Ascending aorta (tissue), 2 donors: ENCODE data around the gene ELF1. TPM values are rescaled to one million over a fixed set of nuclear protein-coding genes. Genes with fewer than 3 reads are reported as not detected.

Experiments
- DNase-seq, 2 donors: peaks; one replicate each; pipeline ENCODE4 v3.0.0-alpha.2; 2019; ENCODE audit warnings: low spot score in 2 of 2
- H3K27ac ChIP-seq, 2 donors: fragments of 200-600 bp; sonication (generic); one replicate each; pipeline ENCODE4 v1.5.1; 2016 to 2017; ENCODE audit warnings: mild to moderate bottlenecking in 1 of 2
- H3K27me3 ChIP-seq: fragments of 200-600 bp; sonication (generic); one replicate; pipeline ENCODE4 v1.5.1; 2017
- H3K36me3 ChIP-seq, 2 donors: fragments of 200-600 bp; sonication (generic); one replicate each; pipeline ENCODE4 v1.5.1; 2016
- H3K4me1 ChIP-seq, 2 donors: fragments of 200-600 bp; sonication (generic); one replicate each; pipeline ENCODE4 v1.5.1; 2016 to 2017; ENCODE audit warnings: mild to moderate bottlenecking in 1 of 2
- H3K4me3 ChIP-seq, 2 donors: fragments of 200-600 bp; sonication (generic); one replicate each; pipeline ENCODE4 v1.5.1; 2016 to 2017; ENCODE audit warnings: mild to moderate bottlenecking in 1 of 2
- H3K9me3 ChIP-seq, 2 donors: fragments of 200-600 bp; sonication (generic); one replicate each; pipeline ENCODE4 v1.5.1; 2016
- intact Hi-C: fragments of 100-400 bp; cut with DNase I; formaldehyde crosslinking; loops from one replicate; pipeline ENCODE4 v1.15.1; 2023
- total RNA-seq: library from RNA; depleted of rRNA; stranded (reverse); fragments of >200 nt; gene quantifications from one replicate; pipeline ENCODE4 v1.1.0, GENCODE V29; 2016
- TF ChIP-seq, protein P1 (sequence below), 3 experiments: fragments of 200-600 bp in 2 of 3; fragments of 450-650 bp in 1 of 3; sonication (generic) in 2 of 3; IDR thresholded peaks; one replicate each; pipeline ENCODE4 v1.5.1; 2016 to 2019; ENCODE audit warnings: antibody characterized with exemption in 3 of 3, mild to moderate bottlenecking in 1 of 3, moderate library complexity in 1 of 3

ELF1 gene
- total RNA-seq, 1 donor from 2014 or later = 105 TPM

DNA sequence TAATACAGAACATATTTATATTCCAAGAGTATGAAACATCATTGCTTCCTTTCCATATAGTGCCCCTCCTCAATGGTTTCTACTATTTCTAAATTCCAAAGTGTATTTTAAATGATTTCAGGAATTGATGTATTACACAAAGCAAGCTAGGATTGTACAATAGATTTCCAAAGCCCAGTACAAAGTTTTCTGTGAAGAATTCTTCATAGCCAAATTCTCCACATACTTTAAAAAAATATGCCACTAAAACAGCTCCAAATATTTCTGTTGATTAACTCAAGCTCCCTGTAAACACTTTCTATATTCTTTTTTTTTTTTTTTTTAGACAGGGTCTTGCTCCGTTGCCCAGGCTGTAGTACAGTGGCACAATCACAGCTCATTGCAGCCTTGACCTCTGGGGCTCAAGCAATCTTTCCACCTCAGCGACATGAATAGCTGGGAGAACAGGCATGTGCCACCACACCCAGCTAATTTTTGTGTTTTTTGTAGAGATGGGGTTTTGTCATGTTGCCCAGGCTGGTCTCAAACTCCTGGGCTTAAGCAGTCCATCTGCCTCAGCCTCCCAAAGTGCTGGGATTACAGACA lies 50.6 kb downstream of the ELF1 start:
- Histone ChIP-seq H3K27me3 (no peaks in the 10 kb centered on the region), H3K4me1 (peaks cover 0 to 43% of the 10 kb centered on the region in 2 donors), H3K9me3 (no peaks in the 10 kb centered on the region), H3K27ac (no peak overlapping the region), H3K36me3 (no peaks in the 10 kb centered on the region), H3K4me3 (no peak overlapping the region)
- TF ChIP-seq, protein P1, sequence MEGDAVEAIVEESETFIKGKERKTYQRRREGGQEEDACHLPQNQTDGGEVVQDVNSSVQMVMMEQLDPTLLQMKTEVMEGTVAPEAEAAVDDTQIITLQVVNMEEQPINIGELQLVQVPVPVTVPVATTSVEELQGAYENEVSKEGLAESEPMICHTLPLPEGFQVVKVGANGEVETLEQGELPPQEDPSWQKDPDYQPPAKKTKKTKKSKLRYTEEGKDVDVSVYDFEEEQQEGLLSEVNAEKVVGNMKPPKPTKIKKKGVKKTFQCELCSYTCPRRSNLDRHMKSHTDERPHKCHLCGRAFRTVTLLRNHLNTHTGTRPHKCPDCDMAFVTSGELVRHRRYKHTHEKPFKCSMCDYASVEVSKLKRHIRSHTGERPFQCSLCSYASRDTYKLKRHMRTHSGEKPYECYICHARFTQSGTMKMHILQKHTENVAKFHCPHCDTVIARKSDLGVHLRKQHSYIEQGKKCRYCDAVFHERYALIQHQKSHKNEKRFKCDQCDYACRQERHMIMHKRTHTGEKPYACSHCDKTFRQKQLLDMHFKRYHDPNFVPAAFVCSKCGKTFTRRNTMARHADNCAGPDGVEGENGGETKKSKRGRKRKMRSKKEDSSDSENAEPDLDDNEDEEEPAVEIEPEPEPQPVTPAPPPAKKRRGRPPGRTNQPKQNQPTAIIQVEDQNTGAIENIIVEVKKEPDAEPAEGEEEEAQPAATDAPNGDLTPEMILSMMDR (IDR thresholded peaks at IDR 0.05) = no peak
- intact Hi-C loops = no loop called here
- no peak for DNase-seq

DNA sequence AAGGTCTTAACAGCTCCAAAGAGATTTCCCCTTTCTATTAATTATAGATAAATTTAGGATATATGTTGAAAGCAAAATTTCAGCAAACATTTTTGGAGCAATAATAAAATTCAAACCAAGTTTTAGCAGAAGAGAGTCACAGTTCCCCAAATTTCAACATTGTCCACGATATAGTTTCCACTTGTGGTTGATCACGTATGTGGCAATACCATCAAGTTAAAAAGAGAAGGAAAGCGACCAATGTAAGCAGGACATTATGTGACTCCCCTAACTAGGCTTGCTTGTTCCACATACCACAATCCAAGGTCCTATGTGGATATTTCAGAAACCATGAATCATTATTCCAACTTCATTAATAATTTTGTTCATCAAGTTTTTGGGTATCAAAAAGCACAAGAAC lies 52.8 kb downstream of the ELF1 start:
- no peak overlapping the region for H3K27ac ChIP-seq
- no peak overlapping the region for H3K4me3 ChIP-seq
- no peaks in the 10 kb centered on the region for H3K9me3 ChIP-seq
- TF ChIP-seq, protein P1 (IDR thresholded peaks at IDR 0.05) = no peak
- no peaks in the 10 kb centered on the region for H3K27me3 ChIP-seq
- no peak for DNase-seq
- peaks cover 0 to 28% of the 10 kb centered on the region in 2 donors for H3K4me1 ChIP-seq
- no peaks in the 10 kb centered on the region for H3K36me3 ChIP-seq
- intact Hi-C loops = no loop called here

DNA sequence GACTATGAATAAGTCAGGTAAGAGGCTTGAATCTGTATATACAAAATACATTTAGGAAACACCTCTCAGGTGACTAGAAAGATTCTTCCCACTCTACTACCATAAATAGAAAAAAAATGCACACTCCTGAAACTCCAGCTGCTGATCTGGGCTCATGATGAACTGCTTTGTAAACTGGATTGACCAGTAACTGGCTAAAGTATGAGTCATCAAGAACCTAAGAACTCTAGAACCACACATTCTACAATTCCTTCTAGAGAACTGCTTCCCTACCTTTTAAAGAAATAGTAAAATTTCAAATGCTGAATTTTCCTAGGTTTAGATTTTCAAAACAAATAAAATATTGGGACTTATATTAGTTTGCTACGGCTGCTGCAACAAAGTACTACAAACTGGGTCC lies 55.2 kb downstream of the ELF1 start:
- DNase-seq = no peak
- peaks cover 0 to 17% of the 10 kb centered on the region in 2 donors for H3K4me1 ChIP-seq

DNA sequence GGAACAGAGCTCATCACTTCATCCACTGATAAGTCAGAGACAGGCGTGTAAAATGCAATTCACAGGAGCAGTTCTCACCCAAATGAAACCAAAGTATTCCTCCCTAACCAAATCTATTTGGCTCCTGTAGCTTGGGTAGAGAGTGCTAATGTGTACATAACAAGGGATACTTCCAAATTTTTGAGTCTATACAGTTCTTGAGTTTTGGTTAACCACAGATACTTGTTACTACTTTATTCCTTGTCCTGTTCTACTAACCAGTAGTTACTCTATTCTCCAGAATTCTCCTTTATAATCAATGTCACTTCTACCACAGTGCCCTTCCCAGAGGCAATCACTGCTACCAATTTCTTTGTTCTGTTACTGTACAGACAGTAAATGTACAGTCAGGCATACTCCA lies 57.3 kb downstream of the ELF1 start:
- Histone ChIP-seq H3K4me1 (peaks cover 0 to 8% of the 10 kb centered on the region in 2 donors), H3K4me3 (no peak overlapping the region), H3K27me3 (no peaks in the 10 kb centered on the region), H3K36me3 (peaks cover 12 to 15% of the 10 kb centered on the region in 2 donors), H3K27ac (no peak overlapping the region), H3K9me3 (no peaks in the 10 kb centered on the region)
- intact Hi-C loops = no loop called here
- DNase-seq = no peak
- TF ChIP-seq, protein P1 (IDR thresholded peaks at IDR 0.05) = no peak

More for the DNA sequence above, 55.2 kb downstream of the ELF1 start:
- H3K4me3 ChIP-seq = no peak overlapping the region
- intact Hi-C loops = no loop called here
- no peak overlapping the region for H3K27ac ChIP-seq
- TF ChIP-seq, protein P1 (IDR thresholded peaks at IDR 0.05) = no peak
- no peaks in the 10 kb centered on the region for H3K27me3 ChIP-seq
- no peaks in the 10 kb centered on the region for H3K9me3 ChIP-seq
- H3K36me3 ChIP-seq = no peaks in the 10 kb centered on the region

DNA sequence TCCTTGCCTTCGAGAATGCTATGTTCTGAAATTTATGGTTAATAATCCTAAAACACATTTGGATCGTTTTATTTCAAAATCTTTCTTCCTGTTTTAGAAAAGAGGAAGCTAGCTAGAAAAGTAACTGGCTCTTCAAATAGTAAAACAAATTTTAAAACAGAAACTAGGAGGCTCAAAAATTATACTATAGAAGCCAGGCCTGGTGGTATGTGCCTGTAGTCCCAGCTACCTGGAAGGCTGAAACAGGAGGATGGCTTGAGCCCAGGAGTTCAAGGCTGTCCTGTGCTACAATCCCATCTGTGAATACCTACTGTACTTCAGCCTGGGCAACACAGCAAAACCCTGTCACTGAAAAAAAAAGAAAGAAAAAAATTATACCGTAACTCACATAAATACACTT lies 57.9 kb downstream of the ELF1 start:
- TF ChIP-seq, protein P1 (IDR thresholded peaks at IDR 0.05) = no peak
- Histone ChIP-seq H3K27me3 (no peaks in the 10 kb centered on the region), H3K4me3 (no peak overlapping the region), H3K9me3 (no peaks in the 10 kb centered on the region), H3K36me3 (peaks cover 12 to 15% of the 10 kb centered on the region in 2 donors), H3K4me1 (peaks cover 0 to 7% of the 10 kb centered on the region in 2 donors), H3K27ac (no peak overlapping the region)
- DNase-seq = no peak
- intact Hi-C loops = no loop called here

DNA sequence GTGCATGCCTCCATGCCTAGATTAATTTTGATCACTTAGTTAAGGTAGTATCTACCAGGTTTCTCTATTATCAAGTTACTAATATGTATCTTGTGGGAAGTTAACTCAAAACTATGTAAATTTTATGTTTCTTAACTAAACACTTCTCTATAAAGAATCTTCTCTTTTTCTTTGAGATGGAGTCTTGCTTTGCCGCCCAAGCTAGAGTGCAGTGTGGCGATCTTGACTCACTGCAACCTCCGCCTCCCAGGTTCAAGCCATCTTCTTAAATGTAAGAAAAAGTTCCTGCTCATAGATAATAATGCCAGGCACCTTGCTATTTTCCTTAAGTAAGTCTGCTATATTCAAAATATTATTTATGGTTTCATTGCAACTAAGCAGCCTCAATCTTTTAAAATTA lies 58.4 kb downstream of the ELF1 start:
- no peak overlapping the region for H3K4me3 ChIP-seq
- H3K36me3 ChIP-seq = peaks cover 12 to 15% of the 10 kb centered on the region in 2 donors
- H3K9me3 ChIP-seq = no peaks in the 10 kb centered on the region
- TF ChIP-seq, protein P1 (IDR thresholded peaks at IDR 0.05) = no peak
- H3K27ac ChIP-seq = no peak overlapping the region
- intact Hi-C loops = no loop called here
- no peaks in the 10 kb centered on the region for H3K27me3 ChIP-seq
- DNase-seq = no peak
- H3K4me1 ChIP-seq = peaks cover 0 to 4% of the 10 kb centered on the region in 2 donors
